ENCODE measurements around the gene ZNF91. TPM values are rescaled to one million over a fixed set of nuclear protein-coding genes. Genes with fewer than 3 reads are reported as not detected.
"Not testable (repeated sequence)": the region's sequence is repeated elsewhere in the genome, so short reads cannot be mapped to it uniquely, and the experiment has no call there.

Gene ZNF91
- polyA plus RNA-seq, 3 donors = 46.6 to 67.2 (median 54.6) TPM

GRCh38 chr19:23294141-23294540 lies 101.1 kb downstream of the ZNF91 start:
- DNase-seq (ENCODE audit: extremely low read depth in 1 of 11, low read depth in 9 of 11, low spot score in 4 of 11) = no peak

DNA sequence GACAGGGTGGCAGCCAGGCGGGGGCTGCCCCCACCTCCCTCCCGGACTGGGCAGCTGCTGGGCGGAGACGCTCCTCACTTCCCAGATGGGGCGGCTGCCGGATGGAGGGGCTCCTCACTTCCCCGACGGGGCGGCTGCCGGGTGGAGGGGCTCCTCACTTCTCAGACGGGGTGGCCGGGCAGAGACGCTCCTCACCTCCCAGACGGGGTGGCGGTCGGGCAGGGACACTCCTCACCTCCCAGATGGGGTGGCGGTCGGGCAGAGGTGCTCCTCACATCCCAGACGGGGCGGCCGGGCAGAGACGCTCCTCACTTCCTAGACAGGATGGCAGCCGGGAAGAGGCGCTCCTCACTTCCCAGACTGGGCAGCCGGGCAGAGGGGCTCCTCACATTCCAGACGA lies 105.3 kb downstream of the ZNF91 start:
- not testable (repeated sequence) for DNase-seq (ENCODE audit: extremely low read depth in 1 of 11, low read depth in 9 of 11, low spot score in 4 of 11)

Other genes with a start within 250 kb of the ZNF91 start
- gene ZNF724, start 145.1 kb downstream of the ZNF91 start, polyA plus RNA-seq (ENCODE audit: insufficient read length in 3 of 3) = 1 to 10 TPM; 5.0 to 6.1 (median 5.6) TPM